Left ventricle myocardium inferior (tissue), 1 donor: Measurements from ENCODE around the gene METTL25B. TPM values are rescaled to one million over a fixed set of nuclear protein-coding genes. Genes with fewer than 3 reads are reported as not detected.

Experiments used
- DNase-seq: peaks from one replicate; pipeline ENCODE4 v3.0.0-alpha.2; 2020
- H3K27ac ChIP-seq: fragments of 200-600 bp; replicated peaks from 2 replicates; pipeline ENCODE4 v1.8.0; 2021
- H3K27me3 ChIP-seq: fragments of 200-600 bp; 2 replicates; pipeline ENCODE4 v1.8.0; 2021; ENCODE audit warnings: low read depth
- H3K36me3 ChIP-seq: fragments of 200-600 bp; 2 replicates; pipeline ENCODE4 v1.8.0; 2021
- H3K4me1 ChIP-seq: fragments of 200-600 bp; 2 replicates; pipeline ENCODE4 v1.8.0; 2021
- H3K4me3 ChIP-seq: fragments of 200-600 bp; 2 replicates; pipeline ENCODE4 v1.8.0; 2021; ENCODE audit warnings: mild to moderate bottlenecking, moderate library complexity
- H3K9me3 ChIP-seq: fragments of 200-600 bp; replicated peaks from 2 replicates; pipeline ENCODE4 v1.8.0; 2021
- CTCF ChIP-seq: fragments of 200-600 bp; IDR thresholded peaks from 2 replicates; pipeline ENCODE4 v1.8.0; 2021; ENCODE audit warnings: antibody characterized with exemption, mild to moderate bottlenecking, borderline replicate concordance
- intact Hi-C: fragments of 100-400 bp; cut with micrococcal nuclease; formaldehyde crosslinking; loops from one replicate; pipeline ENCODE4 v1.11.0; 2022
- total RNA-seq: library from RNA; stranded (reverse); fragmentation: NEBNext Ultra II Directional; extraction: Animal tissue kit (Norgen Biotek cat#: 25700); gene quantifications from one replicate; pipeline ENCODE4 v1.2.1, GENCODE V29; 2021
- donor health status: DM: no; HTN: yes; CAD: no; lungs with severe emphysema.

METTL25B gene
- total RNA-seq, 1 donor from 2014 or later, result 18.1 TPM

GRCh38 chr1:156711011-156711817 is 17.1 kb upstream of the METTL25B start:
- no peak for DNase-seq
- no peak for TF ChIP-seq CTCF
- Histone ChIP-seq H3K27me3 (peaks cover 6% of the 10 kb centered on the region), H3K4me1 (peaks cover 23% of the 10 kb centered on the region), H3K36me3 (no peaks in the 10 kb centered on the region), H3K27ac (no peak overlapping the region), H3K4me3 (no peak overlapping the region), H3K9me3 (no peaks in the 10 kb centered on the region)
- intact Hi-C loops, result no loop called here

GRCh38 chr1:156712626-156713025 is 15.6 kb upstream of the METTL25B start:
- Histone ChIP-seq H3K4me3 (no peak overlapping the region), H3K36me3 (no peaks in the 10 kb centered on the region), H3K9me3 (no peaks in the 10 kb centered on the region), H3K27me3 (no peaks in the 10 kb centered on the region), H3K27ac (no peak overlapping the region), H3K4me1 (peaks cover 12% of the 10 kb centered on the region)
- DNase-seq, result no peak
- no peak for TF ChIP-seq CTCF
- intact Hi-C loops, result no loop called here

- no peak overlapping the region for H3K27ac ChIP-seq
- no peaks in the 10 kb centered on the region for H3K27me3 ChIP-seq
- peaks cover 4% of the 10 kb centered on the region for H3K36me3 ChIP-seq
- no peak overlapping the region for H3K4me3 ChIP-seq
- no peaks in the 10 kb centered on the region for H3K9me3 ChIP-seq
- DNase-seq, result no peak
- intact Hi-C loops, result no loop called here
- no peak for TF ChIP-seq CTCF
- peaks cover 6% of the 10 kb centered on the region for H3K4me1 ChIP-seq
Observed at GRCh38 chr1:156714830-156715229, 13.4 kb upstream of the METTL25B start.

GRCh38 chr1:156717351-156717750 is 10.9 kb upstream of the METTL25B start:
- intact Hi-C loops, result no loop called here
- no peak for TF ChIP-seq CTCF
- no peaks in the 10 kb centered on the region for H3K27me3 ChIP-seq
- no peak overlapping the region for H3K27ac ChIP-seq
- no peaks in the 10 kb centered on the region for H3K9me3 ChIP-seq
- no peak for DNase-seq
- peaks cover 22% of the 10 kb centered on the region for H3K36me3 ChIP-seq
- no peak overlapping the region for H3K4me3 ChIP-seq
- no peaks in the 10 kb centered on the region for H3K4me1 ChIP-seq

GRCh38 chr1:156721131-156721530 is 7.1 kb upstream of the METTL25B start:
- H3K27ac ChIP-seq, result no peak overlapping the region
- no peaks in the 10 kb centered on the region for H3K9me3 ChIP-seq
- H3K27me3 ChIP-seq, result no peaks in the 10 kb centered on the region
- no peak overlapping the region for H3K4me3 ChIP-seq
- DNase-seq, result no peak
- H3K4me1 ChIP-seq, result peaks cover 21% of the 10 kb centered on the region
- no peak for TF ChIP-seq CTCF
- intact Hi-C loops, result no loop called here
- peaks cover 47% of the 10 kb centered on the region for H3K36me3 ChIP-seq
